K562 (cell line): ENCODE measurements around the gene KHNYN. TPM values are rescaled to one million over a fixed set of nuclear protein-coding genes. Genes with fewer than 3 reads are reported as not detected.

ENCODE experiments used
- GABPA ChIP-seq: fragments of 200-800 bp; sonication (Bioruptor generic); conservative IDR thresholded peaks from 2 replicates; pipeline ENCODE4 v1.6.1; 2016; ENCODE audit warnings: low read depth, missing genetic modification characterization, missing compliant biosample characterization
- HLTF ChIP-seq: fragments of 450-650 bp; IDR thresholded peaks from 2 replicates; pipeline ENCODE4 v1.6.1; 2016
- KAT2B ChIP-seq: IDR thresholded peaks from one replicate; pipeline ENCODE4 v1.6.1; 2012; ENCODE audit warnings: low read depth, mild to moderate bottlenecking, control low read depth, inconsistent platforms, low read length, moderate library complexity
- KDM1A ChIP-seq, 2 experiments: fragments of 450-650 bp; IDR thresholded peaks; 2 replicates each; pipeline ENCODE4 v1.6.1; 2016; ENCODE audit warnings: mild to moderate bottlenecking in 2 of 2
- MTA2 ChIP-seq: fragments of 450-650 bp; IDR thresholded peaks from 2 replicates; pipeline ENCODE4 v1.6.1; 2016; ENCODE audit warnings: low read depth
- MTA3 ChIP-seq: fragments of 450-650 bp; formaldehyde crosslinking; IDR thresholded peaks from 2 replicates; pipeline ENCODE4 v1.6.1; 2017; ENCODE audit warnings: mild to moderate bottlenecking, borderline replicate concordance
- NR4A1 ChIP-seq, 2 experiments: fragments of 250-450 bp in 1 of 2; fragments of 450-650 bp in 1 of 2; sonication (Bioruptor Pico) in 1 of 2; IDR thresholded peaks; 2 replicates each; pipeline versions ENCODE4 v1.4.0 to v1.6.1; 2016 to 2020; ENCODE audit warnings: mild to moderate bottlenecking in 2 of 2, missing compliant biosample characterization in 1 of 2, missing genetic modification characterization in 1 of 2, moderate library complexity in 1 of 2
- POLR3A ChIP-seq: IDR thresholded peaks from 2 replicates; pipeline ENCODE4 v1.6.1; 2011; ENCODE audit warnings: borderline replicate concordance, mild to moderate bottlenecking, moderate library complexity; ENCODE audit not compliant: insufficient read length, insufficient read depth; ENCODE audit errors: extremely low read depth
- SAP30 ChIP-seq: fragments of 200-600 bp; sonication (generic); IDR thresholded peaks from 2 replicates; pipeline ENCODE4 v1.6.1; 2012; ENCODE audit warnings: borderline replicate concordance, low read depth, mild to moderate bottlenecking, moderate library complexity, low read length, control low read depth, inconsistent platforms; ENCODE audit not compliant: insufficient read depth, poor library complexity, severe bottlenecking
- SOX6 ChIP-seq: fragments of 450-650 bp; IDR thresholded peaks from 2 replicates; pipeline ENCODE4 v1.6.1; 2014; ENCODE audit warnings: mild to moderate bottlenecking
- TRIM24 ChIP-seq, 2 experiments: fragments of 450-650 bp; IDR thresholded peaks; 2 replicates each; pipeline ENCODE4 v1.6.1; 2016
- ZFX ChIP-seq: sonication (generic); formaldehyde crosslinking; IDR thresholded peaks from 2 replicates; pipeline ENCODE4 v1.8.0; 2022; ENCODE audit warnings: mild to moderate bottlenecking, missing genetic modification reagents, moderate library complexity
- ZNF232 ChIP-seq: sonication (generic); formaldehyde crosslinking; IDR thresholded peaks from 2 replicates; pipeline ENCODE4 v1.8.0; 2022; ENCODE audit warnings: mild to moderate bottlenecking, missing genetic modification reagents
- polyA plus RNA-seq, 8 experiments: library from polyadenylated mRNA; depleted of rRNA in 4 of 8; stranded (reverse) in 5 of 8; unstranded in 3 of 8; fragments of >200 nt; fragmentation: Nextera tagmentation in 2 of 8; fragmentation: Illumina TruSeq in 1 of 8; extraction: Ambion mirVana in 2 of 8; extraction: Trizol in 1 of 8; gene quantifications; 2 replicates each; pipeline versions ENCODE4 v1.2.1 to v1.2.3, GENCODE V29; 2011 to 2014; ENCODE audit warnings: inconsistent platforms in 1 of 8, missing spikeins in 1 of 8
- total RNA-seq, 7 experiments: library from RNA; depleted of rRNA in 6 of 7; stranded (reverse); fragments of >200 nt in 6 of 7; fragmentation: Illumina TruSeq in 2 of 7; extraction: Trizol in 2 of 7; gene quantifications; 2 replicates each; pipeline versions ENCODE4 v1.2.1 to v1.2.3, GENCODE V29; 2011 to 2021; ENCODE audit warnings: low replicate concordance in 1 of 7
- TF ChIP-seq, protein P1 (sequence below): fragments of 250-450 bp; sonication (Bioruptor Pico); IDR thresholded peaks from 2 replicates; pipeline ENCODE4 v1.6.1; 2021; ENCODE audit warnings: mild to moderate bottlenecking
- TF ChIP-seq, protein P2 (sequence below): sonication (generic); formaldehyde crosslinking; IDR thresholded peaks from 2 replicates; pipeline ENCODE4 v1.8.0; 2022; ENCODE audit warnings: missing genetic modification reagents, mild to moderate bottlenecking, moderate library complexity, borderline replicate concordance
- TF ChIP-seq, protein P3 (sequence below): fragments of 250-450 bp; sonication (Bioruptor Pico); IDR thresholded peaks from 2 replicates; pipeline ENCODE4 v1.8.0; 2022; ENCODE audit warnings: inconsistent platforms, mild to moderate bottlenecking, moderate library complexity, borderline replicate concordance
- TF ChIP-seq, protein P4 (sequence below): fragments of 200-800 bp; sonication (Bioruptor generic); IDR thresholded peaks from 2 replicates; pipeline ENCODE4 v1.6.1; 2017; ENCODE audit warnings: missing genetic modification characterization, missing compliant biosample characterization
- TF ChIP-seq, protein P5 (sequence below): fragments of 250-450 bp; sonication (Bioruptor Pico); IDR thresholded peaks from 2 replicates; pipeline ENCODE4 v1.5.0; 2020; ENCODE audit warnings: mild to moderate bottlenecking
- TF ChIP-seq, protein P6 (sequence below): fragments of 450-650 bp; IDR thresholded peaks from 2 replicates; pipeline ENCODE4 v1.6.1; 2016; ENCODE audit warnings: antibody characterized with exemption

Gene KHNYN
- total and polyA plus RNA-seq, 9 of the 15 experiments (the other 6 are each of a cell fraction or from before 2014, with no cell fraction given): 0.76 to 26.0 (median 14.1) TPM

DNA sequence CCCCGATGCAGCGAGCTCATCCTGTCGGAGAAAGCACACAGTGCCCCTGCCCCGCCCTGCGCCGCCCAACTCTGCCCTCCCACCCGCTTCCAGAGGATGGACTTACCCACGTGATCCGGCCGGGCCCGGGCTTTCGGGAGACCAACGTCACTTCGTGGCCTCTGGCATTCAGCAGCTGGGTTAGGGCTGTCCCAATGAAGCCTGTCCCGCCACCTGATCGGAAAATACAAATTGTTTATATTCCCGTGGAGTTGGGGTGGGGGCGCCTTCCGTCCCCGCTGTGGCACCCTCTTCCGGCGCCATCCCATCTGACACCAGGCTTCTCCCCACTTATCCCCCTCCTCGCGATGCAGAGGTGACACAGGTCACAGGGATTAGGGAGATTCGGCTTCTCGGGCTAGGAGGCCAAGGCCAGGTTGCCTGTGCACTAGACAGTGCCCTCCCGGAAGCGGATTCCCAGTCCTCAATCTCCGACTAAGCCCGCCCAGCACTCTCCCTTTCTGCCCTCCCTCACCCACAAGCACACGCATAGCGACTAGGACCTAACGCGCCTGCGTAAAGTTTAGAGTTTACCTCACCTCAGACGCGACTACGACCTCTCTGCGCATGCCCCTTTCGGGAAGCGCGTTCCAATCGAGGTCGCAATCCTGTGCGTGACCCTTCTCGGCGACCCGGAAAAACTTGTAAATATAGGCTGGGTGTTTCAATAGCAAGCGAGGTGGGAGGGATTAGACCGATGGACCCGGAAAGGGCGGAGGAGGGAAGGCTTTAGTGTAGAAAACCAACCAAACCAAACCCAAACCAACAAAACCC, 12.7 kb downstream of the KHNYN start, which contains the start of gene SDR39U1 (continued):
- 0 out of 2 replicates have a peak, but pooled peaks have one; percentile 45 for TF ChIP-seq MTA3
- TF ChIP-seq, protein P1, sequence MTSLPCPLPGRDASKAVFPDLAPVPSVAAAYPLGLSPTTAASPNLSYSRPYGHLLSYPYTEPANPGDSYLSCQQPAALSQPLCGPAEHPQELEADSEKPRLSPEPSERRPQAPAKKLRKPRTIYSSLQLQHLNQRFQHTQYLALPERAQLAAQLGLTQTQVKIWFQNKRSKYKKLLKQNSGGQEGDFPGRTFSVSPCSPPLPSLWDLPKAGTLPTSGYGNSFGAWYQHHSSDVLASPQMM (CRISPR knock-in tag): no peak
- no peak for TF ChIP-seq KAT2B
- no peak for TF ChIP-seq KDM1A (IDR thresholded peaks at IDR 0.05)
- TF ChIP-seq, protein P2, sequence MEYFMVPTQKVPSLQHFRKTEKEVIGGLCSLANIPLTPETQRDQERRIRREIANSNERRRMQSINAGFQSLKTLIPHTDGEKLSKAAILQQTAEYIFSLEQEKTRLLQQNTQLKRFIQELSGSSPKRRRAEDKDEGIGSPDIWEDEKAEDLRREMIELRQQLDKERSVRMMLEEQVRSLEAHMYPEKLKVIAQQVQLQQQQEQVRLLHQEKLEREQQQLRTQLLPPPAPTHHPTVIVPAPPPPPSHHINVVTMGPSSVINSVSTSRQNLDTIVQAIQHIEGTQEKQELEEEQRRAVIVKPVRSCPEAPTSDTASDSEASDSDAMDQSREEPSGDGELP (CRISPR knock-in tag): peak; percentile 85; the same call in 1 of the 2 replicates
- peak; percentile 78 for TF ChIP-seq MTA2
- TF ChIP-seq HLTF: no peak
- TF ChIP-seq SOX6: 0 out of 2 replicates have a peak, but pooled peaks have one; percentile 10
- TF ChIP-seq GABPA: peak; percentile 96
- TF ChIP-seq, protein P3, sequence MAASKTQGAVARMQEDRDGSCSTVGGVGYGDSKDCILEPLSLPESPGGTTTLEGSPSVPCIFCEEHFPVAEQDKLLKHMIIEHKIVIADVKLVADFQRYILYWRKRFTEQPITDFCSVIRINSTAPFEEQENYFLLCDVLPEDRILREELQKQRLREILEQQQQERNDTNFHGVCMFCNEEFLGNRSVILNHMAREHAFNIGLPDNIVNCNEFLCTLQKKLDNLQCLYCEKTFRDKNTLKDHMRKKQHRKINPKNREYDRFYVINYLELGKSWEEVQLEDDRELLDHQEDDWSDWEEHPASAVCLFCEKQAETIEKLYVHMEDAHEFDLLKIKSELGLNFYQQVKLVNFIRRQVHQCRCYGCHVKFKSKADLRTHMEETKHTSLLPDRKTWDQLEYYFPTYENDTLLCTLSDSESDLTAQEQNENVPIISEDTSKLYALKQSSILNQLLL: no peak
- TF ChIP-seq TRIM24 (IDR thresholded peaks at IDR 0.05): peak in 1 of 2 experiments; percentile 77; a peak in 1 of 4 replicates
- TF ChIP-seq NR4A1 (CRISPR knock-in tag; IDR thresholded peaks at IDR 0.05): no peak
- no peak for TF ChIP-seq NR4A1 (tag; IDR thresholded peaks at IDR 0.05)
- TF ChIP-seq, protein P4, sequence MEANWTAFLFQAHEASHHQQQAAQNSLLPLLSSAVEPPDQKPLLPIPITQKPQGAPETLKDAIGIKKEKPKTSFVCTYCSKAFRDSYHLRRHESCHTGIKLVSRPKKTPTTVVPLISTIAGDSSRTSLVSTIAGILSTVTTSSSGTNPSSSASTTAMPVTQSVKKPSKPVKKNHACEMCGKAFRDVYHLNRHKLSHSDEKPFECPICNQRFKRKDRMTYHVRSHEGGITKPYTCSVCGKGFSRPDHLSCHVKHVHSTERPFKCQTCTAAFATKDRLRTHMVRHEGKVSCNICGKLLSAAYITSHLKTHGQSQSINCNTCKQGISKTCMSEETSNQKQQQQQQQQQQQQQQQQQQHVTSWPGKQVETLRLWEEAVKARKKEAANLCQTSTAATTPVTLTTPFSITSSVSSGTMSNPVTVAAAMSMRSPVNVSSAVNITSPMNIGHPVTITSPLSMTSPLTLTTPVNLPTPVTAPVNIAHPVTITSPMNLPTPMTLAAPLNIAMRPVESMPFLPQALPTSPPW: peak; percentile 56
- TF ChIP-seq, protein P5, sequence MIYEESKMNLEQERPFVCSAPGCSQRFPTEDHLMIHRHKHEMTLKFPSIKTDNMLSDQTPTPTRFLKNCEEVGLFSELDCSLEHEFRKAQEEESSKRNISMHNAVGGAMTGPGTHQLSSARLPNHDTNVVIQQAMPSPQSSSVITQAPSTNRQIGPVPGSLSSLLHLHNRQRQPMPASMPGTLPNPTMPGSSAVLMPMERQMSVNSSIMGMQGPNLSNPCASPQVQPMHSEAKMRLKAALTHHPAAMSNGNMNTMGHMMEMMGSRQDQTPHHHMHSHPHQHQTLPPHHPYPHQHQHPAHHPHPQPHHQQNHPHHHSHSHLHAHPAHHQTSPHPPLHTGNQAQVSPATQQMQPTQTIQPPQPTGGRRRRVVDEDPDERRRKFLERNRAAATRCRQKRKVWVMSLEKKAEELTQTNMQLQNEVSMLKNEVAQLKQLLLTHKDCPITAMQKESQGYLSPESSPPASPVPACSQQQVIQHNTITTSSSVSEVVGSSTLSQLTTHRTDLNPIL (CRISPR knock-in tag): 0 out of 2 replicates have a peak, but pooled peaks have one; percentile 43
- TF ChIP-seq POLR3A: no peak
- TF ChIP-seq, protein P6, sequence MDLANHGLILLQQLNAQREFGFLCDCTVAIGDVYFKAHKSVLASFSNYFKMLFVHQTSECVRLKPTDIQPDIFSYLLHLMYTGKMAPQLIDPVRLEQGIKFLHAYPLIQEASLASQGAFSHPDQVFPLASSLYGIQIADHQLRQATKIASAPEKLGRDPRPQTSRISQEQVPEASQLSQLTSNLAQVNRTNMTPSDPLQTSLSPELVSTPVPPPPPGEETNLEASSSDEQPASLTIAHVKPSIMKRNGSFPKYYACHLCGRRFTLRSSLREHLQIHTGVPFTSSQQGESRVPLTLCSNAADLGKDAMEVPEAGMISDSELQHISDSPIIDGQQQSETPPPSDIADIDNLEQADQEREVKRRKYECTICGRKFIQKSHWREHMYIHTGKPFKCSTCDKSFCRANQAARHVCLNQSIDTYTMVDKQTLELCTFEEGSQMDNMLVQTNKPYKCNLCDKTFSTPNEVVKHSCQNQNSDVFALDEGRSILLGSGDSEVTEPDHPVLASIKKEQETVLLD: peak; percentile 90
- TF ChIP-seq ZFX: peak; percentile 80
- TF ChIP-seq SAP30: peak; percentile 53
- no peak for TF ChIP-seq ZNF232 (CRISPR knock-in tag)
